ENCODE measurements around the gene BICD2. TPM values are rescaled to one million over a fixed set of nuclear protein-coding genes. Genes with fewer than 3 reads are reported as not detected.

The BICD2 gene
- total RNA-seq, 1 experiment from 2014 or later: 40.6 TPM

GRCh38 chr9:92716557-92716956 is 48.1 kb downstream of the BICD2 start:
- peak in 1 of 2 experiments; percentile 77 for DNase-seq
- no peaks in the 10 kb centered on the region for H3K9me3 ChIP-seq (ENCODE audit: insufficient read depth, low read depth)
- CTCF ChIA-PET: interaction anchor here (0.6 to 1.0 kb wide), 3 partner anchors 74 to 309 kb away, joined by 3 to 6 read pairs (median 4); no protein-coding TSS in a partner anchor
- no peak overlapping the region for H3K4me3 ChIP-seq
- H3K36me3 ChIP-seq (ENCODE audit: low read depth): peaks cover 7% of the 10 kb centered on the region; the same call in 1 of the 2 replicates
- no peaks in the 10 kb centered on the region for H3K79me2 ChIP-seq (ENCODE audit: low read depth)
- peak; percentile 95 for TF ChIP-seq CTCF (conservative IDR thresholded peaks at IDR 0.05)
- no peak for TF ChIP-seq EZH2 (IDR thresholded peaks at IDR 0.05; ENCODE audit: low read depth)
- H3K4me2 ChIP-seq: no peak overlapping the region
- H4K20me1 ChIP-seq (ENCODE audit: insufficient read depth): no peaks in the 10 kb centered on the region
- no peaks in the 10 kb centered on the region for H3F3A ChIP-seq (ENCODE audit: insufficient read depth, low read depth)
- no peaks in the 10 kb centered on the region for H3K9me2 ChIP-seq (ENCODE audit: insufficient read depth)
- POLR2A ChIA-PET (ENCODE audit: unreplicated experiment): no interaction called here
- no peaks in the 10 kb centered on the region for H3K4me1 ChIP-seq (replicated peaks; ENCODE audit: insufficient read depth)
- intact Hi-C loops (cut with micrococcal nuclease; ENCODE audit: unreplicated experiment): loop anchor here (1.0 kb wide), 2 partner anchors 49 to 74 kb away; no protein-coding TSS in a partner anchor
- BruUV-seq (replicated peaks): no TSS peak
- no peaks in the 10 kb centered on the region for H3K27me3 ChIP-seq (ENCODE audit: insufficient read depth, low read depth)
- no peak overlapping the region for H3K27ac ChIP-seq
- H2AFZ ChIP-seq: no peak overlapping the region

GRCh38 chr9:92715488-92716231 is 49.0 kb downstream of the BICD2 start:
- H3F3A ChIP-seq (ENCODE audit: insufficient read depth, low read depth): no peaks in the 10 kb centered on the region
- H3K9me3 ChIP-seq (ENCODE audit: insufficient read depth, low read depth): no peaks in the 10 kb centered on the region
- H4K20me1 ChIP-seq (ENCODE audit: insufficient read depth): no peaks in the 10 kb centered on the region
- BruUV-seq (replicated peaks): no TSS peak
- H3K79me2 ChIP-seq (ENCODE audit: low read depth): no peaks in the 10 kb centered on the region
- no peaks in the 10 kb centered on the region for H3K9me2 ChIP-seq (ENCODE audit: insufficient read depth)
- no peak overlapping the region for H3K27ac ChIP-seq
- TF ChIP-seq CTCF (conservative IDR thresholded peaks at IDR 0.05) (no peak), EZH2 (IDR thresholded peaks at IDR 0.05; ENCODE audit: low read depth) (no peak)
- peaks cover 10% of the 10 kb centered on the region; the same call in 1 of the 2 replicates for H3K36me3 ChIP-seq (ENCODE audit: low read depth)
- H3K27me3 ChIP-seq (ENCODE audit: insufficient read depth, low read depth): no peaks in the 10 kb centered on the region
- no peak overlapping the region for H3K4me3 ChIP-seq
- no peak overlapping the region for H2AFZ ChIP-seq
- DNase-seq: no peak
- ChIA-PET CTCF (interaction anchor here (0.6 kb wide), 1 partner anchor 27 kb away, joined by 4 read pairs; no protein-coding TSS in a partner anchor), POLR2A (ENCODE audit: unreplicated experiment) (no interaction called here)
- H3K4me1 ChIP-seq (replicated peaks; ENCODE audit: insufficient read depth): no peaks in the 10 kb centered on the region
- no peak overlapping the region for H3K4me2 ChIP-seq
- intact Hi-C loops (cut with micrococcal nuclease; ENCODE audit: unreplicated experiment): loop anchor here (1.0 kb wide), 2 partner anchors 50 to 75 kb away; no protein-coding TSS in a partner anchor

GRCh38 chr9:92714787-92715487 is 49.7 kb downstream of the BICD2 start:
- Histone ChIP-seq H3K9me3 (ENCODE audit: insufficient read depth, low read depth) (no peaks in the 10 kb centered on the region), H3K27ac (no peak overlapping the region), H3K9me2 (ENCODE audit: insufficient read depth) (no peaks in the 10 kb centered on the region), H4K20me1 (ENCODE audit: insufficient read depth) (no peaks in the 10 kb centered on the region), H3K4me2 (no peak overlapping the region), H3K36me3 (ENCODE audit: low read depth) (peaks cover 10% of the 10 kb centered on the region; the same call in 1 of the 2 replicates), H3K4me3 (no peak overlapping the region), H2AFZ (no peak overlapping the region), H3F3A (ENCODE audit: insufficient read depth, low read depth) (no peaks in the 10 kb centered on the region), H3K4me1 (replicated peaks; ENCODE audit: insufficient read depth) (no peaks in the 10 kb centered on the region), H3K79me2 (ENCODE audit: low read depth) (no peaks in the 10 kb centered on the region), H3K27me3 (ENCODE audit: insufficient read depth, low read depth) (no peaks in the 10 kb centered on the region)
- POLR2A ChIA-PET (ENCODE audit: unreplicated experiment): no interaction called here
- CTCF ChIA-PET: interaction anchor here (0.6 kb wide), 1 partner anchor 26 kb away, joined by 4 read pairs; no protein-coding TSS in a partner anchor
- TF ChIP-seq CTCF (conservative IDR thresholded peaks at IDR 0.05): no peak
- TF ChIP-seq EZH2 (IDR thresholded peaks at IDR 0.05; ENCODE audit: low read depth): no peak
- DNase-seq: no peak
- intact Hi-C loops (cut with micrococcal nuclease; ENCODE audit: unreplicated experiment): no loop called here
- BruUV-seq (replicated peaks): no TSS peak

All from PC-9 (cell line).